GM23248 (cell line): ENCODE results near the gene OSBP2.

Source experiments
- EZH2 ChIP-seq: fragments of 200-600 bp; sonication (generic); IDR thresholded peaks from 2 replicates; pipeline ENCODE4 v1.6.1; 2018; ENCODE audit warnings: antibody characterized with exemption, mild to moderate bottlenecking; ENCODE audit not compliant: insufficient read depth, poor library complexity, severe bottlenecking
- EZH2phosphoT487 ChIP-seq: fragments of 200-600 bp; sonication (generic); IDR thresholded peaks from 2 replicates; pipeline ENCODE4 v1.6.1; 2018; ENCODE audit warnings: antibody characterized with exemption, moderate library complexity, mild to moderate bottlenecking, low read depth; ENCODE audit not compliant: insufficient read depth

DNA sequence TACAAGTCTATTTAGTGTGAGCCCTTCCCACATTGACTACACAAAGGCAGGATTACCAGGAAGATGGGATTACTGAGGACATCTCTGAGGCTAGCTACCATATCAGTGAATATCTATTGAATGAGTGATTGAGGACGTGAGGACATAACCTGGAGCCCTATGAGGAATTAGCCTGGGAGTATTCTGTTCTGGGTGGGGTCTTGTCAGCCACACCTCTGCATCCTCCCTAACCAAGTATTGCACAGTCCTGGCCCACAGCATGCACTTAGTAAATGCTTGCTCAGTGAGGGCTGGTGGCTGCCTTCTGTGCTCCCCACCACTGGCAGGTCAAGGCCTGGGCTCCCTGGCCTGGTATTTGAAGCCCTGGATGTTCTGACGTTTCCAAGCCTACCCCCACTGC lies 41.8 kb upstream of the OSBP2 start:
- TF ChIP-seq EZH2phosphoT487 (no peak), EZH2 (no peak)
